ENCODE data around the gene CHST6. TPM values are rescaled to one million over a fixed set of nuclear protein-coding genes. Genes with fewer than 3 reads are reported as not detected.

The CHST6 gene
- total RNA-seq, 1 experiment from 2014 or later, result 0.91 TPM

DNA sequence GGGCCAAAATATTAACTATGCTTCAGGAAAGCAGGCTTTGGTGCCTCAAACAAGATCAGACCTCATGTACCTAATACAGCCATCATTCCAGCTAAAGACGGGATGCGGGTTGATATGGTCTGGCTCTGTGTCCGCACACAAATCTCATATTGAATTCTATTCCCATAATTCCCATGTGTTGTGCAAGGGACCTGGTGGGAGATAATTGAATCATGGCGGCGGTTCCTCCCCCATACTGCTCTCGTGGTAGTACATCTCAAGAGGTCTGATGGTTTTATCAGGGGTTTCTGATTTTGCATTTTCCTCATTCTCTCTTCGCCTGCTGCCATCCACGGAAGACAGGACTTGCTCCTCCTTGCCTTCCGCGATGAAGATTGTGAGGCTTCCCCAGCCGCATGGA lies 19.1 kb upstream of the CHST6 start:
- 0 out of 2 replicates have a peak, but pooled peaks cover 5% of the 10 kb centered on the region for H3K4me1 ChIP-seq (ENCODE audit: insufficient read depth, low read length)
- no peak overlapping the region for H2AFZ ChIP-seq (ENCODE audit: low read length)
- ChIA-PET POLR2A (ENCODE audit: unreplicated experiment) (no interaction called here), CTCF (no interaction called here)
- no peaks in the 10 kb centered on the region for H3K9me2 ChIP-seq (replicated peaks; ENCODE audit: low read length)
- no peaks in the 10 kb centered on the region for H4K20me1 ChIP-seq (ENCODE audit: low read length)
- ATAC-seq (no peak), DNase-seq (no peak)
- H3F3A ChIP-seq (ENCODE audit: low read length, unreplicated experiment), result no peaks in the 10 kb centered on the region
- no peak overlapping the region for H3K4me3 ChIP-seq (ENCODE audit: low read length)
- no peak overlapping the region for H3K9ac ChIP-seq (ENCODE audit: low read length)
- BruUV-seq (replicated peaks), result no TSS peak
- H3K27me3 ChIP-seq (ENCODE audit: low read length), result no peaks in the 10 kb centered on the region
- intact Hi-C loops (cut with micrococcal nuclease), result no loop called here
- no peak overlapping the region for H3K27ac ChIP-seq (ENCODE audit: low read length)
- H3K79me2 ChIP-seq (ENCODE audit: low read length), result no peaks in the 10 kb centered on the region
- no peak for TF ChIP-seq EZH2 (IDR thresholded peaks at IDR 0.05; ENCODE audit: low read length, unreplicated experiment)
- no peak for TF ChIP-seq EZH2phosphoT487 (IDR thresholded peaks at IDR 0.05; ENCODE audit: borderline replicate concordance, low read length)
- TF ChIP-seq CTCF (conservative IDR thresholded peaks at IDR 0.05; ENCODE audit: low read depth, low read length), result no peak
- no peak overlapping the region for H3K4me2 ChIP-seq (ENCODE audit: low read length)
- no peaks in the 10 kb centered on the region for H3K36me3 ChIP-seq (ENCODE audit: low read depth, low read length)
- no peaks in the 10 kb centered on the region for H3K9me3 ChIP-seq (ENCODE audit: low read length)

DNA sequence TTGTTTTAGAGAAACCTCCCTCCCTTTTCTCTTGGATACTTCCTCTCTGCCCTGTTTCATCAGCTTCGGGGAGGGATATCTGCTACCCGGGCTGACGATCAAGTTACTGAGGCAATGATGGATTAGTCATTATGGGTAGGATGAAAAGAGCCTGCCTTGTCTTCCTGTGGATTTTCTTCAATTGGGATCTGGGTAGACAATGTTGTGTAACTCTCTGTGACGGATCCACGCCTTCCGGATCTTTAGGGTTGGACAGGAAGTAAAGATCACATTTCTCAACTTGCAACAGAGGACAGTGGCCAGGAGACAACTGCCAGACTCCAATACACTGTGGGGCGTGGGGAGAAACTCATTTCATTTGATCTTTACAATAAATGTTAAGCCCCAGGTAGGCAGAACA lies 11.3 kb upstream of the CHST6 start:
- BruUV-seq (replicated peaks), result no TSS peak
- H3K9ac ChIP-seq (ENCODE audit: low read length), result no peak overlapping the region
- no peaks in the 10 kb centered on the region for H3K27me3 ChIP-seq (ENCODE audit: low read length)
- peak overlapping the region; percentile 62 for H3K4me2 ChIP-seq (ENCODE audit: low read length)
- DNase-seq, result peak; percentile 89
- no peaks in the 10 kb centered on the region for H3K79me2 ChIP-seq (ENCODE audit: low read length)
- no peaks in the 10 kb centered on the region for H3K36me3 ChIP-seq (ENCODE audit: low read depth, low read length)
- no peaks in the 10 kb centered on the region for H3F3A ChIP-seq (ENCODE audit: low read length, unreplicated experiment)
- H3K27ac ChIP-seq (ENCODE audit: low read length), result peak overlapping the region; percentile 77
- peak; percentile 89 for ATAC-seq
- no peak for TF ChIP-seq CTCF (conservative IDR thresholded peaks at IDR 0.05; ENCODE audit: low read depth, low read length)
- no peak for TF ChIP-seq EZH2 (IDR thresholded peaks at IDR 0.05; ENCODE audit: low read length, unreplicated experiment)
- peak overlapping the region; percentile 65 for H2AFZ ChIP-seq (ENCODE audit: low read length)
- no peaks in the 10 kb centered on the region for H3K9me3 ChIP-seq (ENCODE audit: low read length)
- intact Hi-C loops (cut with micrococcal nuclease), result no loop called here
- CTCF ChIA-PET, result interaction anchor here (0.7 kb wide), 1 partner anchor 10 kb away, joined by 6 read pairs; no protein-coding TSS in a partner anchor
- no peaks in the 10 kb centered on the region for H4K20me1 ChIP-seq (ENCODE audit: low read length)
- H3K9me2 ChIP-seq (replicated peaks; ENCODE audit: low read length), result no peaks in the 10 kb centered on the region
- H3K4me3 ChIP-seq (ENCODE audit: low read length), result no peak overlapping the region
- H3K4me1 ChIP-seq (ENCODE audit: insufficient read depth, low read length), result peaks cover 25% of the 10 kb centered on the region
- POLR2A ChIA-PET (ENCODE audit: unreplicated experiment), result no interaction called here

DNA sequence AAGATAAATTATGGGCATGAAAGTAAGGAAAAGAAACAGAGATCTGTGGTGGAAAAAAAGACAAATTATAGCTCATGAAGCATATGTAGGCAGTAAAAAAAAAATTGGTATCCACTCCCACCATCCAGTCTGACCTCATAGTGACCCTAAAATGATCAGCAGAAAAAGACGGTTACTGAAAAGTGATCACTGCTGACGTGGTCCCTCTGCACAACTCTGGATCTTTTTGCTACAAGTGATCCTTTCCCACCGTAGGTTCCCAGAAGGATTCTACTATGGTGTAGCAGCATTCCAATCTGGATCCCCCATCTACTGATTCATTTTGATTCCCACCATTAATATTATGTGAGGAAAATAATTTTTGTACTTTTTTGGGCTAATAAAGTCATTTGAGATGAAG lies 10.9 kb upstream of the CHST6 start:
- DNase-seq (no peak), ATAC-seq (no peak)
- 0 out of 2 replicates have a peak overlapping the region, but pooled peaks have one; percentile 6 for H3K4me2 ChIP-seq (ENCODE audit: low read length)
- no peaks in the 10 kb centered on the region for H3K36me3 ChIP-seq (ENCODE audit: low read depth, low read length)
- H3K4me1 ChIP-seq (ENCODE audit: insufficient read depth, low read length), result peaks cover 25% of the 10 kb centered on the region
- H3K4me3 ChIP-seq (ENCODE audit: low read length), result no peak overlapping the region
- BruUV-seq (replicated peaks), result TSS peak; percentile 55
- TF ChIP-seq EZH2phosphoT487 (IDR thresholded peaks at IDR 0.05; ENCODE audit: borderline replicate concordance, low read length) (no peak), EZH2 (IDR thresholded peaks at IDR 0.05; ENCODE audit: low read length, unreplicated experiment) (no peak)
- no peaks in the 10 kb centered on the region for H3K9me2 ChIP-seq (replicated peaks; ENCODE audit: low read length)
- ChIA-PET POLR2A (ENCODE audit: unreplicated experiment) (no interaction called here), CTCF (interaction anchor here (0.7 kb wide), 1 partner anchor 11 kb away, joined by 6 read pairs; no protein-coding TSS in a partner anchor)
- peak overlapping the region; percentile 57 for H3K27ac ChIP-seq (ENCODE audit: low read length)
- H3K27me3 ChIP-seq (ENCODE audit: low read length), result no peaks in the 10 kb centered on the region
- H3K9me3 ChIP-seq (ENCODE audit: low read length), result no peaks in the 10 kb centered on the region
- H3K9ac ChIP-seq (ENCODE audit: low read length), result no peak overlapping the region
- no peaks in the 10 kb centered on the region for H3K79me2 ChIP-seq (ENCODE audit: low read length)
- H2AFZ ChIP-seq (ENCODE audit: low read length), result no peak overlapping the region
- intact Hi-C loops (cut with micrococcal nuclease), result no loop called here
- H4K20me1 ChIP-seq (ENCODE audit: low read length), result no peaks in the 10 kb centered on the region
- H3F3A ChIP-seq (ENCODE audit: low read length, unreplicated experiment), result no peaks in the 10 kb centered on the region
